ENCODE results near the gene TRPV5.

The TRPV5 gene

DNA sequence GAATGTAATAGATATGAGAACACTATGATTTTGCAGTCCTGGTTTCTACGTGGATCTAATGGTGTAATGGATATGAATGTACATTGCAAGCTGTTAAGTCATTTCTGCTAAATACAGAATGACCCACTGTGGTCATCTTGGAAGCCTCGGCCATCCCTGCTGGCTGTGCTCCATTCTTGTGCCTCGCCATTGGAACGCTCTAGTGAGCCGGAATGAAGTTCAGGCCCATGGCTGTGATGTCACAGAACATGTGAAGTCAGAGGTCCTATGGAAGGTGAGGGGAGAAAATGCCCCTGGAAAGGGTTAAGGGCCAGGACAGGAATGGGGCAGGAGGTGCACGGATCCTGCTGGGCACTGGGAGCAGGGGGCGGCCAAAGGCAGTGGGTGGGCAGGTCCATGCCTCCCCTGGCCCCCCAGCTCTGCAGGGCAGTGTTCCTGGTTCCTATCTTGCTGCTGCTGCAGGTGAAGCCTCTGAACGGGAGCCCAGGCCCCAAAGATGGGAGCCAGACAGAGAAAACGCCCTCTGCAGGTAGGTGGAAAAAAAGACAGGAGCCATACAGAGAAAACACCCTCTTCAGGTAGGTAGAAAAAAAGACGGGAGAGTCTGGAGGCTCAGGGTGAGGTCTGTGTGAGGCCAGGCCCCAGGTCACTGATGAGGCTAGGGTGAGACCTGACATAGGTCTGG is 5.8 kb upstream of the TRPV5 start, which contains the start of gene LLCFC1:
Gene LLCFC1, plus strand, starts transcription at position 259 of the 685 bp plus-strand sequence. Its CDS starts 138 bp downstream, at position 397.
- no peak for DNase-seq

- no peak for DNase-seq
Measured at GRCh38 chr7:142938611-142939010, 5.1 kb upstream of the TRPV5 start.

GRCh38 chr7:142935941-142936565 is 2.5 kb upstream of the TRPV5 start:
- no peak for DNase-seq

DNA sequence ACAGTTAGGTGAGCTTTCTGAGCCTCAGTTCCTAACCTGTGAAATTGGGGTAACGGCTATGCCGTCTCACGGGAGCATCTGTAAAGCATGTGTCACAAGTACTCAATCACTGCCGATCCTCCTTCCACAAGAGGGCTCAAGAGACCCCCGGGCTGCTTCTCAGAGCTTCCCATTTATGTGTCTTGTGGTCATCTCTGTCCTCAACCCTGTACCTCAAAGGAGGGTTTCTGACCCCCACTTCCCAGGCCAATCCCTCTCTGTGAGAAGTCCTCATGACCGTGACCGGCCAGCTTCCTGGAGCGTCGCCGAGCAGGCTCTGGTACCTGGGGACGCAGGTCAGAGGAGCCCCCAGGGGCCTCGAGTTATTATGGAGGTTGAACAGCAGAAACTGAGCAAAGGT is 510 bp upstream of the TRPV5 start:
- no peak for DNase-seq

DNA sequence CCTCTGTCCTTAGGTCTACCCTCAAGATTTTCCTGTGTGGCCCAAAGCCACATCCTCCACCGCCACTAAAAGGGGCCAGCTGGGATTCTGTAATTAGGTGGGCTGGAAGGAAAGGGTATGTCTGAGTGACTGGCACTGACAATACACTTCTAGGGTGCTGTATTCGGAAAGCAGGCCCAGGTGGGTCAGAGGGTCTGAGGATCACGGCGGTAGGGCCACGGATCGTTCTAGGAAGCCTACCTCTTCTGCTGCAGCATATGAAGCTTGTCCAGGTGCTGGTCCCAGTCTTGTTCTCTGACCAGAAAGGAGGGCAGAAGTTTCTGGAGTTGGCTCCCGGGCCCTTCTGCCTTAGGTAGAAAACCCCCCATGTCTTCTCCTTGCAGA is 462 bp downstream of the TRPV5 start:
- DNase-seq: no peak

GRCh38 chr7:142932386-142933091 is 1.0 kb downstream of the TRPV5 start:
- DNase-seq: no peak

- no peak for DNase-seq
Measured at GRCh38 chr7:142930126-142930730, 3.3 kb downstream of the TRPV5 start.

DNA sequence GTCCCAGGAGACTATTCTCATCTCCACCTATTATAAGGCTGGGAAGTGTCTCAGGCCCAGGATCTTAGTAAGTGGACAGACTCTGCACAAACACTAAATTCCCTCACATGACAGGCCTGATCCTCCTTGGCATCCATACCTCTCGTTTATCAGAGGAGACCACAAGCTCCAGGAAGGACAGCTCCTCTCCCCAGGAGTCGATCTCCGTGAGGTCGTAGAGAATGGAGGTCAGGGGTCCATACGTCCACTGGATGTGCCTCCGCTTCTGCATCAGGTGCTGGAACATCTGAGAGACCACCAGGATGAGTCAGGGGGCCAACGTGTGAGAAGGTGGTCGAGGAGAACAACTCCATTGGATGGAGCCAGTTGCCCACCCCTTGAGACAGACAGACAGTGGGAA is 5.6 kb downstream of the TRPV5 start:
- DNase-seq: no peak

- DNase-seq: no peak
Measured at GRCh38 chr7:142927085-142927745, 6.3 kb downstream of the TRPV5 start.

DNA sequence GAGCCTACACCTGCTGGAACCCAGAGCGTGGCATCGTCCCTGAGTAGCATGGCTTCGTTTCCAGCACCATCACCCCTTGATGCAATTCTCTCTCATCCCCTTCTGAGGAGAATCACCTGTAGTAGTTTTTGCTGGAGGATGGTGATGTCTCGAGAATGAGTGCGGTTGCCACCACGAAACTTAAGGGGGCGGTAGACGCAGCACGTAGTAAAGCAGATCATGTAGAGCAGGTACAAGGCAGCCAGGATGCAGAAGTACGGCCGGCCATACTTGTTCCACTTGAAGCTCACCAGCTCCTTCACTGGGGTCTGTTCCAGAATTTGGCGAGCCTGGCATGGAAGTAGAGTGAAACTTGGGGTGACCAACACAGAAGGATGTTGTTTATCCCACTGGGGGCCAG is 8.1 kb downstream of the TRPV5 start:
- no peak for DNase-seq

DNA sequence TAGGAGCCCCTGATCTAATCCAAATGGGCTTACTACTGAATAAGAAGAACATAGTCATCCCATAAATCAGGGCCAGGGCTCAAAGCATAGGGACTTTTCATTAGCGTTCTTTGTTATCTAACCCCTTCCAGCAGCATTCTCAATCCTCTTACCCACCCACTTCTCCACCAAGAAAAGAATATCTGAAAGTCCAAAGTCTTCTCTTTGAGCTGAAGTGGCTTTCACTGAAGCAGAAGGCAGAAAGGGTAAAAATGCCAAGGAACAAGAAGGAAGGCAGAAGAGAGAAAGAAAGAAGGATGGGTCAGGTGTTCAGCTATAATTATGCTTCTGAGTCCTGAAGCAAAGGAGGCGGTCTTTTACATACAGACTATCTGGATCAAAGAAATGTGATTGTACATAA is 10.2 kb downstream of the TRPV5 start:
- DNase-seq: no peak

DNA sequence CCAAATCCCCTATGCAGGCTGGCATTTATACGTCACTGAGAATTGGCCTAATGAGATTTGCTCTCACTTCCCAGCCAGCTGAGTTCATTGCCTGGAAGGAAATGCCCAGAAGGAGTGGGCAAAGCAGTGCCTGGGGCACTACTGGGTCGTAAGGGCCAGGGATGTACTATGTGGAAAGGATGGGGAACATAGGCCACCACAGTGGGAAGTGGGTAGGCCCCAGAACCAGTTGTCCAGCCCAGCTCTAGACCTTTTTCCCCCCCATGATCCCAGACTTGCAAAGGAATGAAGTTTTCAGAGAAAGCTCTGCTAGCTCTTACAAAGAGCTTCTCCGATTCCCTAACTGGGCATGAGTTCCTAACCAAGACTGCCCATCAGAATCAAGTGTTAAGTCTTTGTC is 13.9 kb downstream of the TRPV5 start:
- DNase-seq: no peak

DNA sequence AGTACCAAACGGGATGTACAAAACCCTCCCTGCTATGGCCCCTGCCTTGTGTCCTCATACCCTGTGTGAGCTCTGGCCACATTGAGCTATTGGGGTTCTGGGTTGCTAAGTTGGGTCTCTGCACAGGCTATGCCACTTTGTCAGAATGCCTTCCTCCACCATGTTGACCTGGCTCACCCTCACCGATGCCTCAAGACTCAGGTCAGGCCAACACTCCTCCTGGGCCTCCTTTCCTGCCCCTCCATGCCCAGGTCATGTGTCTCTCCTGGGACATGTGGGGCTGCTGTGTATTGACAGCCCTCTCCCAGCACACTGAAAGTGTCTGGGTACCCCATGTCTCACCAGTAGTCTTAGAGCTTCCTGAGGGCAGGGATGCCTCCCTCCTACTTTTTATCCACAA is 14.6 kb downstream of the TRPV5 start:
- DNase-seq: no peak

- DNase-seq: no peak
Measured at GRCh38 chr7:142917447-142917846, 16.1 kb downstream of the TRPV5 start.

DNA sequence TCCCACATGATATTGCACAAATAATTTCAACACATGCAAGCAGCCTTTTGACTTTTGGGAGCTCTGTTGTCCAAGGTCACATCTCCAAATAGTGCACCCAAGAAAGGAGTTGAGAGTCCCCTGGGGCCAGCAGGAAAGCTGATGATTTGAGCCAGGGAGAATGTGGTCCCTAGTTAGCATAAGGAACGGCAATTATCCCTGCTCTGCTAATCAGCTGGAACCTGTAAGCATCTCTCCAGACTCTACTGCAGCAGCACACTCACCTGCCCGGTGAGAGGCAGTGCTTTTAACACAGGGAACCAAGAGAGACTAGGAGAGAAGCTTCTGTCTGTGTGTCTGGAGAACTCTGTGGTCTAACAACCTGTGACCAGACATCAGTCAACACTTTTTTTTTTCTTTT is 17.0 kb downstream of the TRPV5 start:
- no peak for DNase-seq

DNA sequence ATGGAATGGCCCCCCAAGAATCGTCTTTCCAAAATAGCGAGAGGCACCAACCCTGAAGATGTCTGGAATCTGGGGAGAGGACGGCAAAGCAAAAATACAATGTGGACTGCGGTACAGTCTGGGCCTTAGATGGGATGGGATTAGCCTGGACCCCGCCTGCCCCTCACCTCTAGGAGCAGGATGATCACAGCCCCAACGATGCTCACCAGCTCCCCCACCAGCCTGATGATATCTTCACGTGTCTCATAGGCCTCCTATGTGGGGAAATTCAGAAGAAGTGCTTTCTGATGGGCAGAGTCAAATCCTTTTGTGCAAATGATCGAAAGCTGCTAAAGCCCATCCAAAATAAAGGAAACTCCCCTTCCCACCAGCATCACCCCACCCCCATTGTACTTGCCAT is 18.2 kb downstream of the TRPV5 start:
- DNase-seq: no peak

GRCh38 chr7:142914121-142914520 is 19.4 kb downstream of the TRPV5 start:
- no peak for DNase-seq

DNA sequence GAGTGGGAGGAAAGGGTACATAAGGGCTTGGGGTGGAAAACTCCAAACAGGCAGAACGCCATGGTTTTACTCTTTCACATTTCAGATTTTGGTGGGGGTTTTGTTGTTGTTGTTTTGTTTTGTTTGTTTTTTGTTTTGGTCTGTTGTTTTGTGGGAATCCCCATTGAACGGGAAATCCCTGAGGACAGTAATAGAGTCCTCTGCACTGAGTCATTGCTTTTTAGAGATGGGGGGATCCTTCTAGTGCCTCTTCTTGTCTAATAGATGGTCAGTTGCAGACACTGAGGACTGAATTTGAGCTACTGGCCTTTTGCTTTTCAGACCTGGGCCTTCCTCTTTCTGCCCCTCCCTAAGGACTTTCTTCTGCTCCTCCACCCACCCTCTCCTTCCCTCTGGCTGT is 20.0 kb downstream of the TRPV5 start:
- no peak for DNase-seq

- no peak for DNase-seq
Measured at GRCh38 chr7:142913051-142913450, 20.5 kb downstream of the TRPV5 start.

GRCh38 chr7:142910481-142910880 is 23.1 kb downstream of the TRPV5 start:
- DNase-seq: no peak

- DNase-seq: no peak
Measured at GRCh38 chr7:142910031-142910433, 23.5 kb downstream of the TRPV5 start.

DNA sequence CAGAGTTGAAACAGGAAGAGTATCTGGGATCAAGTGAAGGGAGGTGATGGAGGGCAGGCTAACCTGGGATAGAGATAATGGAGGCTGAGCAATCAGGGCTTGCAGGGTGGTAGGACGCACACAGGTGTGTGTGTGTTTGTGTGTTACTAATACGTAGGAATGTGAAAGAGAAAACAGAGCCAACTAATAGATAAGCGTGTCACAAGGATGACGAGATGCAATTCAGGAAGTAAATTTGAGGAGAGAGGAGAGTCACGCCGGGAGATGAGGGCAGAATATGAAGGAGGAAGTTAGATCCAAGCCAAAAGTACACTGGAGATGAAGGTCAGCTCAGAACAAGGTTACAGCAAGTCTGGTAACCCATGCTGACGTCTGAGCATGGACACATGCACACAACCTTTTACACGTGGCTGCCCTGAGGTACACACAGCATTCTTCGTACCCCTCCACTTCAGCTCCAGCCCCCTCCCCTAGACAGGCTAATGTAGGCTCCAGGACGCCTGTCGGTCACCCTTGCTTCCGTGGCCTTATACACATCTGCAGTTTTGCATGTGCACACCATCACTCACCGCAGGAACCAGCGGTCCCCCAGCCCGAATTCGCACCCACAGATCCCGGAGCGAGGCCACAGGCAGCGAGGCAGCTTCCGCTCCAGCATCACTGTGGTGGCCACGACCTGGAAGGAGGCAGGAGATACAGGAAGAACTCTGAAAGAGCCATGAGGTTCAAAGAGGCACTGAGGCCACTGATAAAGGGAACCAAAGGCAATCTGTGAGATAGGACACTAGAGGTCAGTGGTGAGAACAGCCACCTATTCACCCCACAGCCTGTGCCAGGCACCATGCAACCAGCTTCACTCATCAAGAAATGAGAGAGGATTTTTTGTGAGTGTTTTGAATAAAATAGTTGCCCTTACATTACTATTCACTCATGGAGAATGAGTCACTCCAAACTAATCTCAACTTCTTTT is 24.3 kb downstream of the TRPV5 start:
- no peak for DNase-seq
